Thymus (tissue), 11 donors: Measurements from ENCODE around the gene GTPBP10. TPM values are rescaled to one million over a fixed set of nuclear protein-coding genes. Genes with fewer than 3 reads are reported as not detected.
"Not testable (repeated sequence)": the region's sequence is repeated elsewhere in the genome, so short reads cannot be mapped to it uniquely, and the experiment has no call there.

Experiments used
- DNase-seq, 9 donors: peaks; one replicate each; pipeline ENCODE4 v3.0.0-alpha.2; 2013; ENCODE audit warnings: low spot score in 9 of 9, low read depth in 6 of 9, missing footprints in 1 of 9
- H3K27ac ChIP-seq, 2 donors: one replicate each; pipeline ENCODE4 v1.5.1; 2013; ENCODE audit warnings: control low read depth in 1 of 2, low read depth in 1 of 2, low read length in 1 of 2, mild to moderate bottlenecking in 1 of 2, moderate library complexity in 1 of 2
- H3K27me3 ChIP-seq, 2 donors: one replicate each; pipeline ENCODE4 v1.5.1; 2013; ENCODE audit warnings: low read length in 1 of 2; ENCODE audit not compliant: control insufficient read depth in 2 of 2, insufficient read depth in 1 of 2
- H3K36me3 ChIP-seq, 2 donors: one replicate each; pipeline ENCODE4 v1.5.1; 2013; ENCODE audit warnings: low read length in 1 of 2, mild to moderate bottlenecking in 1 of 2, moderate library complexity in 1 of 2; ENCODE audit not compliant: control insufficient read depth in 2 of 2, insufficient read depth in 2 of 2
- H3K4me1 ChIP-seq, 2 donors: one replicate each; pipeline ENCODE4 v1.5.1; 2013; ENCODE audit warnings: low read length in 2 of 2; ENCODE audit not compliant: control insufficient read depth in 2 of 2, insufficient read depth in 2 of 2
- H3K4me3 ChIP-seq, 2 donors: one replicate each; pipeline ENCODE4 v1.5.1; 2013; ENCODE audit warnings: low read length in 2 of 2, control low read depth in 1 of 2, mild to moderate bottlenecking in 1 of 2
- H3K9me3 ChIP-seq, 2 donors: one replicate each; pipeline ENCODE4 v1.5.1; 2013; ENCODE audit warnings: low read length in 1 of 2, mild to moderate bottlenecking in 1 of 2; ENCODE audit not compliant: control insufficient read depth in 2 of 2, insufficient read depth in 1 of 2
- WGBS: extraction: QIAGEN DNeasy Blood & Tissue Kit; methylation state at CpG from one replicate; pipeline ENCODE4 v1.1.7; 2013; 5-methylcytosine and 5-hydroxymethylcytosine counted together
- polyA plus RNA-seq: library from polyadenylated mRNA; stranded (reverse); fragments of 200-250 nt; gene quantifications from one replicate; pipeline ENCODE4 v1.2.3, GENCODE V29; 2013
- total RNA-seq: library from RNA; stranded (reverse); fragments of 120-200 nt; gene quantifications from one replicate; pipeline ENCODE4 v1.2.4, GENCODE V29; 2013
- donor health status: healthy.

Gene GTPBP10
- total and polyA plus RNA-seq, 2 donors, result 27.4 to 38.6 TPM

DNA sequence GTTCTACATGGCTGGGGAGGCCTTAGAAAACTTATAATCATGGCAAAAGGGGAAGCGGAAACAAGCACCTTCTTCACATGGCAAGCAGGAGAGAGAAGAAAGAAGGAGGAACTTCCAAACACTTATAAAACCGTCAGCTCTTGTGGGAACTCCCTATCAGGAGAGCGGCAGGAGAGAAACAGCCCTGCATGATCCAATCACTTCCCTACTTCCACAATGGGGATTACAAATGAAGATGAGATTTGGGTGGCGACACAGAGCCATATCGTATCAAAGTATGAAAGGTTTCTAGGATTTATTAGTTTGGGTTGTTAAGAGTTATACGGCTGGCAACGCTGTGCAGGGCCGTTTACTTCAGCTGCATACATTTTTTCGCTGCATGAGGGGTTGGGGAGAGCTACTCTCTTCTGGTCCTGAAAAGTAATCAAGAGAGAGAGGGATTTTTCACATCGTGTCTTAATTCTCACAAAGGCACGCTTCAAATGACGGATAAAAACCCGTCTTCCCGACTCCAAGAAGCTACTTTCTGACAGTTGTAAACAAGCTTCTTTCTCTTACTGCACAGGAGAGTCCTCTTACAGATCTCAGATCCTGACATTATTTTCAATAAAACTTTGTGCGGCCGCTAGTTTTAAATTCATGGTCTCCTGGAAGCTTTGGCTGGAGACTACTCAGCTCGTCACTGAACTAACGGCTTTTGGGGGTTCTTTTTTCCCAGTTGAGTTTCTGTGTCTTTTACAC, 751 bp upstream of the GTPBP10 start:
- Histone ChIP-seq H3K36me3 (no peaks in the 10 kb centered on the region), H3K9me3 (no peaks in the 10 kb centered on the region), H3K27ac (peak overlapping the region; percentile 80 to 87), H3K4me1 (peaks cover 3 to 5% of the 10 kb centered on the region in 2 donors), H3K4me3 (peak overlapping the region; percentile 66 to 74), H3K27me3 (no peaks in the 10 kb centered on the region)
- 25% methylated on average over 18 of the region's 18 CpGs for WGBS
- DNase-seq, result peak in 3 of 9 donors; percentile 8 to 32 (median 16)

DNA sequence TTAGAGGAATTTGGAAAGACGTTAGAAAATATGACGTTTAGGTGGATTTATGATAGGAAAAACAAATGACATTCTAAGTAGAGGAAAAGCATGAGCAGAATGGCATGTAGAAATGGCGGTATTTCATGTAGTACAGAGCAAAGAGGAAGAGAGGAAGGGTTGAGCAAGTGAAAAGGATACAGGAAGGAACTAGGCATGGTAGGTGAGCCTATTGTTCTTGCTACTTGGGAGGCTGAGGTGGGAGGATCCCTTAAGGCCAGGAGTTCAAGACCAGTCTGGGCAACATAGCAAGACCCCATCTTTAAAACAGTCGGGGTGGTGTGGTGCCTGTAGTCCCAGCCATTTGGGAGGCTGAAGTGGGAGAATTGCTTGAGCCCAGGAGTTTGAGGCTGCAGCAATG, 1.2 kb downstream of the GTPBP10 start:
- H3K9me3 ChIP-seq, result no peaks in the 10 kb centered on the region
- H3K4me3 ChIP-seq, result peak overlapping the region in 1 of 2 donors; percentile 66
- H3K4me1 ChIP-seq, result peaks cover 3 to 5% of the 10 kb centered on the region in 2 donors
- H3K27ac ChIP-seq, result no peak overlapping the region
- peak in 1 of 9 donors; percentile 7 for DNase-seq
- H3K27me3 ChIP-seq, result no peaks in the 10 kb centered on the region
- H3K36me3 ChIP-seq, result no peaks in the 10 kb centered on the region
- 66% methylated on average over 4 of the region's 4 CpGs for WGBS

DNA sequence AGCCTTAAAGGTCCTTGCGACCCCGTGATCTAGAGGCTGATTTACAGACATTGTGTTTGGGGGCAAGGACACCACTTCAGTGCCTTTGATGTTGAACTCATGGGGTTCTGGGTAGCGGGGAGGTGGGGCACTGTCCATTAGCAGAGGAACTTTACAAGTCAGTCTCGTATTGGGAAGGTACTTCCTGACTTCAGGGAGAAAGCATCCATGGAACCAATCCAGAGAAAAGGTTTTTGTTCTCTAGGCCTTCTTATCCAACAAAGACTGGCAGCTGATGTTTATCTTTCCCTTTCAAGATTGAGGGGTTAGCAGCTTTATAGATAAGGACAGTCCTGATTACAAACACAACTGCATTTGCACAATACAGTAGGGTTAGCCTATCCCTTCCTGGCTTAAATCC, 2.8 kb downstream of the GTPBP10 start:
- H3K27ac ChIP-seq, result no peak overlapping the region
- no peak for DNase-seq
- H3K4me1 ChIP-seq, result peaks cover 3 to 5% of the 10 kb centered on the region in 2 donors
- H3K9me3 ChIP-seq, result no peaks in the 10 kb centered on the region
- peaks cover 0 to 6% of the 10 kb centered on the region in 2 donors for H3K36me3 ChIP-seq
- H3K27me3 ChIP-seq, result no peaks in the 10 kb centered on the region
- 94% methylated on average over 4 of the region's 4 CpGs for WGBS
- no peak overlapping the region for H3K4me3 ChIP-seq

DNA sequence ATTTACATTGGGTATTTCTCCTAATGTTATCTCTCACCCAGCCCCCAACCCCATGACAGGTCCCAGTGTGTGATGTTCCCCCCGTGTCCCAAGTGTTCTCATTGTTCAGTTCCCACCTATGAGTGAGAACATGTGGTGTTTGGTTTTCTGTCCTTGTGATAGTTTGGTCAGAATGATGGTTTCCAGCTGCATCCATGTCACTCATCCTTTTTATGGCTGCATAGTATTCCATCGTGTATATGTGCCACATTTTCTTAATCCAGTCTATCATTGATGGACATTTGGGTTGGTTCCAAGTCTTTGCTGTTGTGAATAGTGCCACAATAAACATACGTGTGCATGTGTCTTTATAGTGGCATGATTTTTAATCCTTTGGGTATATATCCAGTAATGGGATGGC, 3.5 kb downstream of the GTPBP10 start:
- not testable (repeated sequence) for H3K9me3 ChIP-seq, H3K27ac ChIP-seq, H3K27me3 ChIP-seq, H3K4me3 ChIP-seq, H3K36me3 ChIP-seq, DNase-seq, H3K4me1 ChIP-seq
- WGBS, result 99% methylated on average over 3 of the region's 3 CpGs

DNA sequence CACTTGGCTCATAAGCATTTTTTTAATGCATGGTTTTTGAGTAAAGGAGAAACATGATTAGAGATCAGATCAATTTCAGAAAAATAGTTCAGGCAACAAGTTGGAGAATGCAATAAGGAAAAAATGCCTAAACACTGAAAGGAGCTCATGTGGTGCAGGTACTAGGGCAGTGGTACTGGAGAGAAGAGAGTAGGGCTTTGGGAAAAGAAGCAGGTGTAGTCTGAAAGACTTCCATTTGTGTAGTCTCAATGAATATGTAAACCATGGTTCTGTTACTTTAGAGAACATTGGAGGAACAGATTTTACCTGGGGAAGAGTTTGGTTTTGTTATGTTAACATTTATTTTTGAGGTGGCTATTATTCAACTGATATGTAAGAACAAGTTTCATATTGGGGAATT, 5.5 kb downstream of the GTPBP10 start:
- H3K4me1 ChIP-seq, result peaks cover 0 to 5% of the 10 kb centered on the region in 2 donors
- H3K27ac ChIP-seq, result no peak overlapping the region
- no peaks in the 10 kb centered on the region for H3K27me3 ChIP-seq
- no peak for DNase-seq
- no peak overlapping the region for H3K4me3 ChIP-seq
- H3K36me3 ChIP-seq, result peaks cover 6 to 18% of the 10 kb centered on the region in 2 donors
- H3K9me3 ChIP-seq, result no peaks in the 10 kb centered on the region

DNA sequence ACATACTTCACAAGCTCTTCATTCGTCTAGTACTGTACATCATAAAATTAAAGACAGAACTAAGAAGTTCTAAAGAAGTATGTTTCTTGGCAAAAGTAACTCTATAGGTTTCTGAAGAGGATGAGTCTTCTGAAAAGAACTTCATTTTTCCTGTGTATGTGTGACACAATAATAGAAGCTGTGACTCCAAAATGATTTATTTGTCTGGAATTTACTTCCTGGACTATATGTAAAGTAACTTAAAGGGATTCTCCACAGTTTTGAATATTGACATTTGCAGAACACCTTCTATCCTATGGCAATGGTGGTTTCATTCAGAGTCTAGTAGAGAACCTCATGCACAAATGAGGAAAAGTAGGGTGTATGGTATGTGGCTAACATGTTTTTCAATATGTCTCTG, 36.9 kb downstream of the GTPBP10 start:
- Histone ChIP-seq H3K36me3 (peaks cover 8 to 52% of the 10 kb centered on the region in 2 donors), H3K4me1 (no peaks in the 10 kb centered on the region), H3K9me3 (no peaks in the 10 kb centered on the region), H3K27ac (no peak overlapping the region), H3K27me3 (no peaks in the 10 kb centered on the region), H3K4me3 (no peak overlapping the region)
- WGBS, result 96% methylated on average over 1 of the region's 1 CpG
- no peak for DNase-seq

DNA sequence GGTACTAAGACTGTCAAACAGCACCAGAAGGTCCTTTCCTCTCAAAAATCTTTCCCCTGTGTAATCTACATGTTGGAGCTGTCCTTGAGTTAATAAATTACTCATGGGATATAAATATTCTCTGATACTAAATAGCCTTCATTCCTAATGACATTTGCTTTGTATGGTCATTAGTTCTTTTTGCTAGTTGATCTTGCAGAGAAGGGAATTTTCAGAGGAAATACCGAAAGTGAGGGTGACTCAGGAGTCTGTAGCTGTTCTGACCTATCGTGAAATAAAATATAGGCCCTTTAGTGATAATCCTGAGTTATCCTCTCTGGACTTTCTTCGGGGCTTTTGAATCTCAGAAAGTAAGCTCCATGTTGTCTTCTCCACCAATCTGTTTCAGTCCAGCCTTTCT, 37.3 kb downstream of the GTPBP10 start:
- Histone ChIP-seq H3K4me3 (no peak overlapping the region), H3K36me3 (peaks cover 8 to 48% of the 10 kb centered on the region in 2 donors), H3K27ac (no peak overlapping the region), H3K4me1 (no peaks in the 10 kb centered on the region), H3K9me3 (no peaks in the 10 kb centered on the region), H3K27me3 (no peaks in the 10 kb centered on the region)
- DNase-seq, result no peak
- WGBS, result 96% methylated on average over 3 of the region's 3 CpGs

DNA sequence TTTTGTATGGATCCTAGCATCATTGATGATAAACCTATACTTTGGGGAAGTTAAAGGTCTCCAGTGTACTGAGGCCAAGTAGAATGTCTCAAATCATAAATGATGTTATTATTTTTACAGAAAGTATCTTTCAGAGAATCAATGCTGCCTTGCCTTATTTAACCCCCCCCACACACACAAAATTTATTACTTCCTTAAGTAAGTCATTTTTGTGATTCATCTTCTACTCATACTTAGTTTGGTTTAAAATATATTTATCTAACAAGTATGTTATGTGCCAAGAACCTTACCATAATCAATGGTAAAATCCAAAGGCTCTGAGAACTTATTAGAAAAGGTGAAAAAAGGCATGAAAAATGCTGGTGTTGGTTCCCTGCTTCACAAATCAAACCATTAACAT, 37.9 kb downstream of the GTPBP10 start:
- H3K27me3 ChIP-seq, result no peaks in the 10 kb centered on the region
- H3K27ac ChIP-seq, result no peak overlapping the region
- H3K9me3 ChIP-seq, result no peaks in the 10 kb centered on the region
- no peak for DNase-seq
- H3K36me3 ChIP-seq, result peaks cover 4 to 42% of the 10 kb centered on the region in 2 donors
- no peaks in the 10 kb centered on the region for H3K4me1 ChIP-seq
- H3K4me3 ChIP-seq, result no peak overlapping the region

DNA sequence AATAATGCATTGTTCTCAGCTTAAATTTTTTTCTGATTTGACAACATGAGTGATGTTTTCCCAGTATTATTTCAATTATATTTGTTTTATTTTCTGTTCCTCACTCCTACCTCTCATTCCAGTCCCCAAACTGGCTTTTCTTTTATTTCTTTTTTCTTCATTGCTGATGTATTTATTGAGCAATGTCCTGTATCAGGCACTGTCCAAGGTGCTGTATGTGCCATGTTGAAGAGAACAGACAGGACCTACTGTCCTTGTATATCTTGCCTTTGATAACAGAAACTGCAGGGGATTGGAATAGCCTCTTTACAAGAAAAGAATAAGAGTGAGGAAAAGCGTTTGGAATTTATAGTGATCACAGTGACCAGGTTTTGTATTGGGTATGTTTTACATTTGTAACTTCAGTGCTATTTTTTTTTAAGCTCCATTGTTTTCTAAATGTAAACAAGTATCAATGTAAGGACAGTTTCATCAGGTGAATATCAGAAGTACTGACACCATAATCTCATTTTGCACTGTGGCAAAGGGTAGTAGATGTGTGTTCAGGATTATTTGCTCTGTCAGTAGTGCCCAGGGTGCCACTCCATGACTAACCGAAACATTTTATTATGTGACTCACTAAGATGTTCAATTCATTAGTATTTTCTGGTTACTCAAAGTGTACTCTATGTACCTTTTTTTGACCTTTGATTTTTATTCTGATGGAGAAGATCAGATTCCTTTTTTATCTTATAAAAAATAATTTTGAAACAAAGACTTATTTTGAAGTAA, 41.1 kb downstream of the GTPBP10 start:
- no peaks in the 10 kb centered on the region for H3K27me3 ChIP-seq
- peaks cover 4 to 29% of the 10 kb centered on the region in 2 donors for H3K36me3 ChIP-seq
- no peak for DNase-seq
- no peak overlapping the region for H3K27ac ChIP-seq
- H3K9me3 ChIP-seq, result no peaks in the 10 kb centered on the region
- H3K4me3 ChIP-seq, result no peak overlapping the region
- 95% methylated on average over 2 of the region's 2 CpGs for WGBS
- H3K4me1 ChIP-seq, result no peaks in the 10 kb centered on the region
